Upper lobe of left lung (tissue), 4 donors: ENCODE results near the gene ZNF879.

ENCODE experiments used
- POLR2A ChIP-seq, 4 donors: fragments of 450-650 bp; IDR thresholded peaks; one replicate each; pipeline ENCODE4 v1.5.1; 2016 to 2017; ENCODE audit warnings: antibody characterized with exemption in 4 of 4, mild to moderate bottlenecking in 2 of 4
- TF ChIP-seq, protein P1 (sequence below), 6 experiments: fragments of 450-650 bp in 4 of 6; fragments of 200-600 bp in 2 of 6; sonication (generic) in 2 of 6; IDR thresholded peaks; one replicate each; pipeline ENCODE4 v1.5.1; 2016 to 2019; ENCODE audit warnings: antibody characterized with exemption in 6 of 6

DNA sequence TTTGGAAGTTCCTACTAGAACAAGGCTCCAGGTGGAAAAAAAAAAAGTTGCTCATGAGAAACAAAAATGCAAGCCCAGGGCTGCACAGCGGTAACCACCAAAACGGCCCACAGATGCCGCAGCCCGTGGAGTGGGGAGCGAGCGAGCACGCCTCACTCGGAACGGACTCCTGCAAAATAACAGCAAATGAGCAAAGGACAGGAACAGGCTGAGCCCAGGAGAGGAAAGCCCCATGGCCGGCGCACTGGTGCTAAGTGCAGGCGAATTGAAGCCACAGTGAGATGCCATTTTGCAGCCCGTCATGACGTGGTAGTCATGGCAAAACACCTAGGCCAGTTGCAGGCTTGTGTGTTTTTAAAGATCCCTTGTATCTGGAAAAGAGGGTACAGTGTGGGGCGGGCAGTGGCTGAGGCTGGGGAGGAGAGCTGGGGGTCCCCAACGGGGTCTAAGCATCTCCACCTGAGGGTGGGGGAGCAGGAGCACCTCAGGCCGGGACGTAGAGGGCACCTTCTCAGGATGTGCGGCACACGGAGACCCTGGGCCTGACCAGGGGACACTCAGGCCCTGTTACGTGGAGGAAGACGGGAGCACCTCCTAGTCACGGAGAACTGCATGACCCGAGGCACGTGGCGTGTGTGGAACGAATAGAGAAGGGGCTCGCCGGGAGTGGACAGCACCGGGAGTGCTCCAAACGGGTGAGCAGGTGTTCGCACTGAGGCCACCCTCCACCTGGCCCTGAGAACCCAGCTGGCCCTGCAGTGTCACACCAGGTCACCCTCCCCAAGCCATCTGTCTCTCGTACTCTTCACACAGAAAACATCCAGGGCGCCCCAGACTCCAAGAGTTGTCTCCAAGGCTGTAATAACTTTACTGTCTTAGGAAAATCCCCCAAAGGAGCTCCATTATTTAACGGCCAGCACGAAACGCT, 39.2 kb upstream of the ZNF879 start:
- TF ChIP-seq, protein P1, sequence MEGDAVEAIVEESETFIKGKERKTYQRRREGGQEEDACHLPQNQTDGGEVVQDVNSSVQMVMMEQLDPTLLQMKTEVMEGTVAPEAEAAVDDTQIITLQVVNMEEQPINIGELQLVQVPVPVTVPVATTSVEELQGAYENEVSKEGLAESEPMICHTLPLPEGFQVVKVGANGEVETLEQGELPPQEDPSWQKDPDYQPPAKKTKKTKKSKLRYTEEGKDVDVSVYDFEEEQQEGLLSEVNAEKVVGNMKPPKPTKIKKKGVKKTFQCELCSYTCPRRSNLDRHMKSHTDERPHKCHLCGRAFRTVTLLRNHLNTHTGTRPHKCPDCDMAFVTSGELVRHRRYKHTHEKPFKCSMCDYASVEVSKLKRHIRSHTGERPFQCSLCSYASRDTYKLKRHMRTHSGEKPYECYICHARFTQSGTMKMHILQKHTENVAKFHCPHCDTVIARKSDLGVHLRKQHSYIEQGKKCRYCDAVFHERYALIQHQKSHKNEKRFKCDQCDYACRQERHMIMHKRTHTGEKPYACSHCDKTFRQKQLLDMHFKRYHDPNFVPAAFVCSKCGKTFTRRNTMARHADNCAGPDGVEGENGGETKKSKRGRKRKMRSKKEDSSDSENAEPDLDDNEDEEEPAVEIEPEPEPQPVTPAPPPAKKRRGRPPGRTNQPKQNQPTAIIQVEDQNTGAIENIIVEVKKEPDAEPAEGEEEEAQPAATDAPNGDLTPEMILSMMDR (IDR thresholded peaks at IDR 0.05): no peak
- TF ChIP-seq POLR2A (IDR thresholded peaks at IDR 0.05): no peak
